Measurements from ENCODE around the gene CAMKK2.
"Not testable (repeated sequence)": the region's sequence is repeated elsewhere in the genome, so short reads cannot be mapped to it uniquely, and the experiment has no call there.

CAMKK2 gene

DNA sequence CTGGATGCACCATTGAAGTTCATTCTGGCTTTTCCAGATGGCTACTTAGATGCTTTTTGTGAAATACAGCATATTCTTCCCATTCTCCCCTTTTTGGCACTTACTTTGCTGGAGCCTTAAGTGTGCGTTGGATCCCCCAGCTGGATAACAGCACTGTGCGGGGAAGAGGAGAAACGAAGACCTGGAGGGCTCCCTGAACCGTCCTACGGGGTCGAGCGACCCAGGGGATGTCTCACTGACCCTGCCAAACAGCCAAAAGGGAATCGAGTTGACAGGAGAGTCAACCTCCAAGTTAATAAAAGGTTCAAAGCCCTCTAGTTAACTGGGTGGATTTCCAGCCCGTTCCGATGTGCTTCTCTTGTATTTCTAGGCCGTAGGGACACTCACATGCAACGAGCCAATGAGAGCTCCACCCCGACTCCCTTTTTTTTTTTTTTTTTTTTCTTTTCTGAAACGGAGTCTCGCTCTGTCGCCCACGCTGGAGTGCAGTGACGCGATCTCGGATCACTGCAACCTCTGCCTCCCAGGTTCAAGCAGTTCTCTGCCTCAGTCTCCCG is 1.0 kb upstream of the CAMKK2 start:
- no peak for DNase-seq

DNA sequence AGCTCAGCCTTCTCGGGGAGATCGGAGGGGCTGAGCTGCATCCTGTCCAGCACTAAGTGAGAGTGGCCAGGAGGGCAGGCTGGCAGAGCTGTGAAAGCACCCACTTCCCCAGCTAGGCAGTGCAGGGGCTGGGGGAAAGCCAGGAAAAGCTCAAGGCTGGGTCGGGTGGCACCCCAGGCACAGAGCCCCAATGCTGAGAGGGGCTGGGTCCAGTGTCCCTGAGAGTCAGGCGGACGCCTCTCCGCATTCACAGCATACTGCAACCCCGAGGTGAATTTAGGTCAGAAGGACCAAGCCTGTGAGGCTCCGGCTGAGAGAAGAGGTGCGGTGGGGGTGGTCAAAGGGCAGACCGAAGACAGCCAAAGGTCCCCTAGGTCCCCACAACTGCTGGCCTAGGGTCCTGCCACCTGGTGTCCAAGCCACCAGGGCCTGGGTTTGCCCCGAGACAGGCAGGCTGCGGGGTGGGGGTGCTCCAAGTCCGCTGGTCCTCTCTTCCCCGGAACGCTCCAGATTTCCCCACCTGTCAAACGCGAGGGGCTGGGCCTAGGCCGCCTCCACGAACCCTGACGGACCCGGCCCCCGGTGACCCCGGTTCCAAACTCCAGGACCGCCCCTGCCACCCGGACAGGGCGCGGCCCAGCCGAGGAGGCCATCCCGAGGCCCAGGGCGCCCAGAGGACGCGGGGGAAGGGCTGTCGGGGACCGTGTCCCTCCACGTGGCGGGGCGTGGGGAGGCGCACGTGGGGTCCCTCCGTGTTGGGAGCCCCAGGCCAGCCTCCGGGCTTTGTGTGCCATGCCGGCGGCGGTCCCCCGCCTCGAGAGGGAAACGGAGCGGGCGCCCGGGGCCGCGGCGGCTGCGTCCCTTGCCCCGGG is 527 bp downstream of the CAMKK2 start:
- no peak for DNase-seq

DNA sequence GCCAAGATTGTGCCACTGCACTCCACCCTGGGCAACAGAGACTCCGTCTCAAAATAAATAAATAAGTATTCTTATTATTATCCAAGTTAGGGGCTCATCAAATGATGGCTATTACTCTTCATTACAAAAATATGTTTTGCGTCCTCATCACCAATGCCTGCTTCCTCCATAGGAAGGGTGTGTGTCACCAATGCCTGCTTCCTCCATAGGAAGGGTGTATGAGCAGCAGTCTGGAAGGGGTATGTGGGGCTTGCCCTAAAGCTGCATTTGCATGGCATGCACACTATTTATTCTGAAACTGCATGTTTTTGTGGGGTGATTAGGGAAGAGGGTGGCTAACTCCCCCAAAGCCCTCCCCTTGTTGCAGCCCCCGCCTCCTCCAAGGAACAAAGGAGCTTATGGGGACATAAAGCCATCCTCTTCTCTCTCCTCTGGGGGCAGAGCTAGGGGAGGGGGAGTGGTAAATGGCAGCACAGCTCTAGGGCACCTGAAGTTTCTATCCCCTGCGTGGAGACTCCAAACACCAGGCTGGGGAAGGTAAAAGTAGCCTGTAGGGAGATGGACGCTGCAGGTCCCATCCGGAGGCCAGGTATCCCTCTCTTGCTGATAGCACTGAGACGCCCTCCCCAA is 1.3 kb downstream of the CAMKK2 start:
- no peak for DNase-seq

DNA sequence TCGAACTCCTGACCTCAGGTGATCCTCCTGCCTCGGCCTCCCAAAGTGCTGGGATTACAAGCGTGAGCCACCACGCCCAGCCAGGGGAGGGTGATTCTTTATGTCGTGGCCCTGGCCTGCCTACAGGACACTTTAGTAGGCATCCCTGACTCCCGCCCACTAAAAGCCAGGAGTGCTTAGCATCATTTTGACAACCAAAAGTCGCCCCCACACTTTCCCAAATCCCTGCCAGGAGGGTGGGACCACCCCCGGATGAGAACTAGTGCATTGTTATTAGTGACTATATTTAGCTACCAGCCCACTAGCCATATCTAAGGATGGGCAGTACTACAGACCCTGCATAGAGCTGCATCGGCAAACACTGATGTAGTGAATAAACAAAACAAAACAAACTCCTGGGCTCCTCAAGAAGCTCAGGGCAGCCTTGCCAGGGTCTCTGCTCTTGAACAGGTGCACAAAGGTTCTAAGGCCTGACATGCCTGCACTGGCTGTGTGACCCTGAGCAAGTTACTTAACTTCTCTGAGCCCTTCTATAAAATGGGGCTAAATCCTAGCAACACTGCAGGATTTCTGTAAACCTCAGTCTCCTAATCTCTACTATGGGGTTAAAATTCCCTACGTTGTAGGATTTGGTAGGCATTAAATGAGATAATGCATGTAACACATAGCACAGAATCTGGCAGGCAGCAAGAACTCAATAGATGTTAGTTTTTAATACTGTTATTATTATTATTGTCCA is 2.2 kb downstream of the CAMKK2 start:
- no peak for DNase-seq

DNA sequence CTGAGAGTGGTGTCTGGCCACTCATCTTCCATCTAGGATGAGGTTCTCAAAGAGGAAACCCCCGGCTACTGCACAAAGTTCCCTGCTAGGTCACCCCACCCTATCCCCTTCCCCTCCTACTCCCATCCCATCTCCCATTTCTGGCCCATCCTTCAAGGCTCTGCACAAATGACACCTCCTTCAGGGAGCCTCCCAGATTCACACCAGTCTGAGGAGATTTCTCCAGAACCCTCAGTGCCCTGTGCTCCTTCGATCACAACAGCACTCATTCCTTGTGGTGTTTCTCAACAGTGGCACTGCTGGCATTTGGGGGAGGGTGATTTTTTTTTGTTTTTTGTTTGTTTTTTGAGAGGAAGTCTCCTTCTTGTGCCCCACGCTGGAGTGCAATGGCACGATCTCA is 2.9 kb downstream of the CAMKK2 start:
- no peak for DNase-seq

DNA sequence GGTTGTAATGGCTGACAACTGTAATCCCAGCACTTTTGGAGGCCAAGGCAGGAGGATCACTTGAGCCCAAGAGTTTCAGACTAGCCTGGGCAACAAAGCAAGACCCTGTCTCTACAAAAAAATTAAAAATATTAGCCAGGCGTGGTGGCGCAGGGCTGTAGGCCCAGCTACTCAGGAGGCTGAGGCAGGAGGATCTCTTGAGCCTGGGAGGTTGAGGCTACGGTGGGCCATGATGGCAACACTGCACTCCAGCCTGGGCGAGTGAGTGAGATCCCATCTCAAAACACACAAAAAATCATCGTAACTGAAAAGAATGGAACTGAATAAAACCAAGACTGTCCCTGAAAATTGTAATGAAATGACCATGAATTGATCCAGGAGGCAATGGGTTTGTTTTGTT is 6.1 kb downstream of the CAMKK2 start:
- no peak for DNase-seq

DNA sequence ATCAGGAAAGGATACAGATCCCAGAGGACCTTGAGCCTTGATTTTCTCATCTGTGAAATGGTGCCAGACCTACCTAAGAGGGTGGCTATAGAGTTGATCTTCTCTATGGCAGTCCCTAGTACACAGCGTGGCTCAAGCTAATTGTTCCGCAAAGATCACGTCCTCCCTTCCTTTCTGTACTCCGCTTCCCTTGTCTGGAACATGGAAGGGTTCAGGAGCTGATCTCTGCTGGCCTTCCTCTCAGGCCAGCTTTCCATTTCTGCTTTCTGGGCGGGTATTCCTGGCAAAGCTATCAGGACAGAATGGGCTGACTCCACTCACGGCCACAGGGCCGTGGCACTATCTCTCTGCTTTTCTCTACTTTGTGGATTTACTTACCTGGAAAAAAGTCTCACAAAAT is 6.5 kb downstream of the CAMKK2 start:
- no peak for DNase-seq

DNA sequence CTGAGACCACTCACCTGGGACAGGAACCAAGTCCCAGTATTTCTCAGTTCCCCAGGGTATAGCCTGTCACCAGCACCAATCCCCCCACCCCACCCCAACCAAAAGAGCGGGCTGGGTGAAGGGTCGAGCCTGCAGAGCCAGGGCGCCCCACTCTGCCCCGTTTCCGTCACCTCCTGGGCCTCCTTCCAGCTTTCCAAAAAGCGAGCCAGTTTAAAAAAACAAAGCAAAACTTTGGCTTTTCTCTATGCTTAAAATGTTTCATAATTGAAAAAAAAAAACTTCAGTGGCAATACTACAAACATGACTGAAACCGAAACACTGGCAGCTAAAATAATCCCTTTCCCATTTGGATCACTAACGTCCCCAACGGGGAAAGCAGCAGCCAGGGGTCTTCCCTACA is 7.5 kb downstream of the CAMKK2 start:
- DNase-seq: no peak

DNA sequence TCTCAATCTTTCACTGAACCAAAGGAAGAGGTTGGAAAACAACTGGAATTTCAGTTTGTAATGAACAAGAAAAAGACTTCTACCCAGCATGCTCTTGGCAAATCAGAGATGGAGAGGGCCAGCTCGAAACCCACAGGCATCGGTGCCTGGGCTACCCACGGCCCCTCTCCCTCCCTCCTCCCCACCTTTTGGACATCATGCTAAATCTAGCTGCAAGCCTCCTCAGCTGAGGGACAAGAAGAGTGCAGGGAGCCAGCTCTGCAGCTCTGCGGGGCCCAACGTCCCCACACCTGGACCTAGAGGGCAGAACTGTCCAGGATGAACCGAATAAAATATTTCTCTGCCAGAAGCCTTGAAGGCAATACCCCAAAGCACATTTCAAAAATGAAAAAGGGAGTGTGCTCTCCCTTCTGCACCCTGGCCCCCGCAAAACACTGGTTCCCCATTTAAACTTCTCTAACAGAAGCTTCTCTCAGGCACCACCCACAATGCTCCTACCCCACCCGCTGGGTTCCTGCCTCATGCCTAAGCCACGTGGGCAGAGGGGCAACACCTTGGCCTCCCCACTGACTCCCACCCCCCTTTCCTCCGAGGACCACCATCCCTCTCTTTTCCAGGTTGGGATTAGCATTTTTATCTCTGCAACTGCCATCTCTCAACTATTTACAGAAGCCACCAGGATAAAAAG is 8.2 kb downstream of the CAMKK2 start:
- no peak for DNase-seq

DNA sequence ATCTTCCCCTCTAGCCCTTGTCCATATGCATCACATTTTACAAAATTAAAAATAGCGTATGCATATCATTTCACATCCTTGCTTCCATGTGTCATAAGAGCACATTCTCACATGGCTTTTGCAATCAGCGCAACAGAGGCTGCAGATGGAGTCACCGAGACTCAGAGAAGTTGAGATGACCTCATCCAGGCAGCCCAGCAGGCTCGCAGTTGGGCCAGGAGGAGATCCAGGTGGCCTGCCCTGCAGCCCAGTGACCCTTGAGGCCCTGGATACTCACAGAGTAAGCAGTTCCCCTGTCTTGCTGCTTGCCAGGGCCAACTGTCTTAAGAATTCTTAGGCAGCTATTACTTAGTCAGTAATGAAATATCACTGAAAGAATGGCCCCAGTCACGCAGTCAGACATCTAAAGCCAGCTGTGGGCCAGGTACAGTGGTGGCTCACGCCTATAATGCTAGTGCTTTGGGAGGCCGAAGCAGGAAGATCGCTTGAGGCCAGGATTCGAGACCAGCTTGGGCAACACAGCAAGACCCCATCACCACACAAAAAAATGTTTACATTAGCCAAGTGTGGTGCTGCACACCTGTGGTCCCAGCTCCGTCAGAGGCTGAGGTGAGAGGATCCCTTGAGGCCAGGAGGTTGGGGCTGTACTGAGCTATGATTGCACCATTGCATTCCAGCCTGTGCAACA is 9.1 kb downstream of the CAMKK2 start:
- DNase-seq: no peak

DNA sequence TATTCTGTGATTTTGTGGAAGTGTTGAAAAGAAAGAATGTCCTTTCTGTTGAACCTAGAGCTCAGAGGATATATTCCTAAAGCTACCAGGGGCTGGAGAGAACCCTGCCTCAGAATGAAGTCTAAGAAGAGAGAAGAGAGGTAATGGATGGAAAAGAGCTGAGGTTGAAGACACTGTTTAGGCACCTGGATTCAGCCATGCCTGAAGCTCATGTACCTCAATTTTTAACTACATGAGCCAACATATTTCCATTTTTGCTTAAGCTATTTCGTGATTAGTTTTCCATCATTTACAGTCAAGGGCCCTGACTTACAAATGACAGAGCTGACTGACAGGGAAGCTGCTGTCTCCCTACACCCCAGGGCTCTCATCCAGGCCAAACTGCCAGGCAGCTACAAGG is 10.7 kb downstream of the CAMKK2 start:
- no peak for DNase-seq

DNA sequence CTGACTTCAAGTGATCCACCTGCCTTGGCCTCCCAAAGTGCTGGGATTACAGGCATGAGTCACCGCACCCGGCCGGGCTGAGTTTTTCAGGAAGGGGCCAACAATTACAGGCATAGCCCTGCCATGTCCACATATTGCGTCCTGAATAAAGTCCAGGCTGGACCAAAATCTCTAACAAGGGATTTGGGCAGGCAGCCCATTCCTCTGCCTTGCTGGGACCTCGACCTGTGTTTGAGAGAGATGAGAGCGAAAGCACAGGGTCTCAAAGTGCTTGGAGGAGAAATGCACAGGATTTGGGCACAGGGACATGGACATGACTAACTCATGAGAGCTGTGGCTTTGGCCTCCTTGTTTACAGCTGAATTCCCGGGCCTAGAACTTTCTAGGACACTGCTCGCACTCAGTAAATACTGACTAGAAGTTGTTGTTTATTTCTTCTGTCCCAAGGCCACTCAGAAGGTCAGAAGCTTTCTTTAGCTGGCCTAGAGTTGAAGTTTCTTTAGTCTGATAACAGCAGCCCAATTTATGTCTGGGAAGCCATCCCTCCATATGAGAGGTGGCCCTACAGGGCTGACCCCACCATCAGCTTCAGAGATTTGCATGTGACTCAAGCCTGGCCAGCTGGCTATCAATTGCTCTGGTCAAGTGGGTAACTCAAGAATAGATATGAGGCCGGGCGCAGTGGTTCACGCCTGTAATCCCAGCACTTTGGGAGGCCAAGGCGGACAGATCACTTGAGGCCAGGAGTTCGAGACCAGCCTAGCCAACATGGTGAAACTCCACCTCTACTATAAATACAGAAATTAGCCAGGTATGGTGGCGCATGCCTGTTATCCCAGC is 11.7 kb downstream of the CAMKK2 start:
- DNase-seq: no peak

DNA sequence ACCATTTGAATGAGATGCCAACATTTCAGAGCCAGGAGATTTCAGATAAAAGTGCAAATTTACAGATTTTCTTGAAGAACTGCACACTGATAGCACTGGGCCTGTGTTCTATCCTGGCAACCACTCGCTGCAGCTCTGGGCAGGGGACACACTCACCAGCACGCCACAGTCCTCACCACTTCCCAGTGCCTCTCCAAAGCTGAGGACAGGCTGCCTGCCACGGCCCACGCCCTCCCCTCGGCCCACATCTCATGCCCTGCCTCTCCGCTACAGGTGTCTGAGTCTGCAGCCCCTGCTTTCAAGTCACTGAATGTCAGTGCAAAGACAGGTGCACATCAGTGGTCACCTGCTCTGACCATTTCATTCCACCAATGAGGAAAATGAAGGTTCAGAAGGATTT is 12.7 kb downstream of the CAMKK2 start:
- DNase-seq: no peak

DNA sequence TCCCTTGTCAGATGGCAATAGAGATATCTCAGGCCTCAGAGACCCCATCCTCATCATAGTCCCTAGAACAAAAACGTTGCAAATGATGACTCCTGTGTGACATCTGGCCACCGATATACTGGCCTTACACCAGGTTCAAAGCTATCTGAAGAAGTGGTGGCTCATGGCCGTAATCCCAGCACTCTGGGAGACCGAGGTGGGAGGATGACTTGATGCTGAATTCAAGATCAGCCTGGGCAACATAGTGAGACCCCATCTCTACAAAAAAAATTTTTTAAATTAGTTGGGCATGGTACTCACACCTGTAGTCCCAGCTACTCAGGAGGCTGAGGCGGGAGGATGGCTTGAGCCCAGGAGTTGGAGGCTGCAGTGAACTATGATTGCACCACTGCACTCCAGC is 13.1 kb downstream of the CAMKK2 start:
- DNase-seq: no peak

DNA sequence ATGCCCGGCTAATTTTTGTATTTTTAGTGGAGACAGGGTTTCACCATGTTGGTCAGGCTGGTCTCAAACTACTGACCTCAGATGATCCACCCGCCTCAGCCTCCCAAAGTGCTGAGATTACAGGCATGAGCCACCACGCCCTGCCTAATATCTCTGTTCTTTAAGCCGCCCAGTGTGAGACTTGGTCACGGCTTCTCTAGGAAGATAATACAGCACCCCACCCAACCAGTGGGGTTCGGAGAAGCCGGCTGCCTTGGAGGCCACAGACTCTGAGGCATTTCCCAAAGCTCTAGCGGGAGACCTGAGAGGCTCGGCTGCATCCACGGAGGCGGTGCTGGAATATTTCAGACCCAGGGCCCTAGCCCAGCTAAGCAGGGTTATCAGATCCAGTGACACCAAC is 13.6 kb downstream of the CAMKK2 start:
- DNase-seq: not testable (repeated sequence)

DNA sequence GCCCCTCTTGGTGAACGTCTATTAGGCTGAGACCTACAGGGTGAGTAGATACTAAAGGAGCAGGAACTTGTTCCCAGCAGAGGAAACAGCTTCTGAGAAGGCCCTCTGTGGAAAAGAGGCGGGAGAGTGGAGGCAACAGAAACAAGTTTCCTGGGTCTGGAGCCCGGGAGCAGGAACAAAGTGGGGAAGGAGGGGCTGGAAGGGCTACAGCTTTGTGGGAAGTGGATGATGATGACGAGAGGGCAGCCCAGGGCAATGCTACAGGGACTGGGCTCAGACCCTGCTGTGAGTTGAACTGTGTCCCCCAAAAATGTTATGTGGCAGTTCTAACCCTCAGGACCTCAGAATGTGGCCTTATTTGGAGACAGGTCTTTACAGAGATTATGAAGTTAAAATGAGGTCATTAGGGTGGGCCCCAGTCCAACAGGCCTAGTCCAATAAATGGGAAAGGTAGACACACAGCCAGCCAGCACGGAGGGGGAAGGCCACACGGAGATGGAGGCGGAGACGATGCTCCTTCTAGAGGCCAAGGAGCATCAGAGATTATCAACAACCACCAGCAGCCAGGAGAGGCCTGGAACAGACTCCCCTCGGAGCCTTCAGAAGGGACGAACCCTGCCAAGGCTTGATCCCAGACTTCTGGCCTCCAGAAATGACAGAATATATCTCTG is 14.3 kb downstream of the CAMKK2 start:
- DNase-seq: no peak

DNA sequence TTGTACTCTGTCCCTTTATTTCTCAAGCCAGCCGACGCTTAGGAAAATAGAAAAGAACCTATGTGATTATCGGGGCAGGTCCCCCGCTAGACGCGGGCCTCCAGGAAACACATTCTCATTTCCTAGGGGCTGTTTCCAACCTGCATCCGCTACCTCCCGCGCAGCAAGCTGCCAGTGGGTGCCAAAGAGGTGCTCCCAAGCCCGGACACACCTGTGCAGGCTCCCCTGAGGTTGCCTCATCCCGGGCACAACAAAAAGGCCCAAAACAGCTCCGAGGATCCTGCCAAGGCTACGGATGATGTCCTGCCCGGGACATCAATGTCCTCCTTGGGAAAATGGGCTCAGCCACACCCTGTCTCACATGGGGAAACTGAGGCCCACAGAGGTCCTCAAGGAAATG is 15.4 kb downstream of the CAMKK2 start:
- not testable (repeated sequence) for DNase-seq

DNA sequence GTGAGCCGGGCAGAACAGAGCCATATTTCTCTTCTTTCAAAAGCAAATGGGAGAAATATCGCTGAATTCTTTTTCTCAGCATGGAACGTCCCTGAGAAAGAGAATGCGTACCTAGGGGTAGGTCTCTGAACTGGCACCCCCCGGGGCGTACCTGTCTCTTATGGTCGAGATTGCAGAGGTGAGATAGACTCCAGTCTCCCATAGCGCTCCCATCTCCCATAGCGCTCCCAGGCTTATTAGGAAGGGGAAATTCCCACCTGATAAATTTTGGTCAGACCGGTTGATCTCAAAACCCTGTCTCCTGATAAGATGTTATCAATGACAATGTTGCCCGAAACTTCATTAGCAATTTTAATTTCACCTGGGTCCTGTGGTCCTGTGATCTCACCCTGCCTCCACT is 16.0 kb downstream of the CAMKK2 start:
- DNase-seq: not testable (repeated sequence)

DNA sequence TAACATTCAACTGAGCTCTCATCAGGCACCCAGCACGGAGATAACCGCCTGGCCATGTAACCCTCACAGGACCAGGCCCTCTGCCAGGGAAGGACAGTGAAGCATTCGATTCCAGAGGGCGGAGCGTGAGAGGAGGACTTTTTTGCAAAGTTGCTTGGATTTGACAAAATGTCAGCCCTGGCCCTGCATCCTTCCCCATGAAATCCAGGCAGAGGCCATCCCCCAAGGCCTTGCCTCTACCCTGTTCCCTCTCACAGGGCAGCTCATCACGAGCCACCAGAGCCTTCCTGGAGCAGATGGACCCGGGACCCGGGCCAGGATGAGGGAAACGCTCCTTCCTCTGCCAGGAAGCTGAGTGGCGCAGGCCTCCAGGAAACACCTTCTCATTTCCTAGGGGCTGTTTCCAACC is 17.0 kb downstream of the CAMKK2 start:
- DNase-seq: no peak

DNA sequence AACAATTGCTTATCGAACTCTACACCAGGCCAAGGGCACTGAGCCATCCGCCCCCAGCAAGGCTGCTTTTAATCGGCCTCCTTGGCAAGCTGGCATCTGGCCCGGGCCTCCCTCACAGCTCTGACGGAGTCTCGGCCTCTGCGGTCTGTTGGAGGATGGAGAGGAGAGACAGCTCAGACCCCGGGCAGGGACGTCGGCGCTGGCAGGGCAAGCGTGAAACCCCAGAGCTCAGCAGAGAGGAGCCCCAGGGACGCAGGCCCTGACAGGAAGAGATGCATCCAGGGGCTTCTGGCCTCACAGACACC is 17.5 kb downstream of the CAMKK2 start:
- no peak for DNase-seq

Data from CD4-positive, alpha-beta T cell treated with Interferon gamma for 1 hour (primary cell).